NCI-H2107 treated with DMSO at 0.1 percent for 48 hours (cell line): ENCODE data around the gene SLC19A2.
"Not testable (repeated sequence)": the region's sequence is repeated elsewhere in the genome, so short reads cannot be mapped to it uniquely, and the experiment has no call there.

Source experiments
- DNase-seq: peaks from one replicate; lab custom pipeline; 2025; ENCODE audit not compliant: unreplicated experiment; lab: John Stamatoyannopoulos, UW

Gene SLC19A2

GRCh38 chr1:169485431-169486280 lies at the start of gene SLC19A2:
Gene SLC19A2, minus strand, starts transcription at chr1:169485944. Its CDS starts 178 bp downstream, at chr1:169485766.
- peak; percentile 99 for DNase-seq

- DNase-seq, result no peak
These were observed 48.9 kb upstream of the SLC19A2 start for GRCh38 chr1:169534653-169535052.

GRCh38 chr1:169533528-169534190 lies 47.9 kb upstream of the SLC19A2 start:
- DNase-seq, result not testable (repeated sequence)

GRCh38 chr1:169530448-169530847 lies 44.7 kb upstream of the SLC19A2 start:
- DNase-seq, result no peak

- peak; percentile 69 for DNase-seq
These were observed 43.4 kb upstream of the SLC19A2 start for GRCh38 chr1:169529068-169529642.

- no peak for DNase-seq
These were observed 42.7 kb upstream of the SLC19A2 start for GRCh38 chr1:169528215-169529067.

- no peak for DNase-seq
These were observed 41.9 kb upstream of the SLC19A2 start for GRCh38 chr1:169527451-169528214.

GRCh38 chr1:169527001-169527400 lies 41.3 kb upstream of the SLC19A2 start:
- DNase-seq, result no peak

GRCh38 chr1:169526120-169526832 lies 40.5 kb upstream of the SLC19A2 start:
- DNase-seq, result no peak

- no peak for DNase-seq
These were observed 39.6 kb upstream of the SLC19A2 start for GRCh38 chr1:169525391-169525790.

- no peak for DNase-seq
These were observed 38.2 kb upstream of the SLC19A2 start for GRCh38 chr1:169523904-169524303.

GRCh38 chr1:169521226-169521625 lies 35.5 kb upstream of the SLC19A2 start:
- DNase-seq, result no peak

- no peak for DNase-seq
These were observed 31.9 kb upstream of the SLC19A2 start for GRCh38 chr1:169517558-169518186.

- DNase-seq, result no peak
These were observed 29.9 kb upstream of the SLC19A2 start for GRCh38 chr1:169515641-169516040.

- DNase-seq, result no peak
These were observed 29.0 kb upstream of the SLC19A2 start for GRCh38 chr1:169514566-169515270.

- no peak for DNase-seq
These were observed 27.5 kb upstream of the SLC19A2 start for GRCh38 chr1:169513208-169513607.

- no peak for DNase-seq
These were observed 25.7 kb upstream of the SLC19A2 start for GRCh38 chr1:169511316-169512005.

- no peak for DNase-seq
These were observed 24.3 kb upstream of the SLC19A2 start for GRCh38 chr1:169510060-169510459.
